GM18508 (cell line): ENCODE results near the gene JHY.

Source experiments
- ATAC-seq: cut with Tn5 transposase; IDR thresholded peaks from one replicate; pipeline ENCODE4 v1.9.1; 2021; ENCODE audit warnings: moderate number of reproducible peaks; ENCODE audit not compliant: insufficient read depth, unreplicated experiment

Gene JHY

GRCh38 chr11:123000721-123001120 lies 118.2 kb downstream of the JHY start:
- ATAC-seq: no peak

DNA sequence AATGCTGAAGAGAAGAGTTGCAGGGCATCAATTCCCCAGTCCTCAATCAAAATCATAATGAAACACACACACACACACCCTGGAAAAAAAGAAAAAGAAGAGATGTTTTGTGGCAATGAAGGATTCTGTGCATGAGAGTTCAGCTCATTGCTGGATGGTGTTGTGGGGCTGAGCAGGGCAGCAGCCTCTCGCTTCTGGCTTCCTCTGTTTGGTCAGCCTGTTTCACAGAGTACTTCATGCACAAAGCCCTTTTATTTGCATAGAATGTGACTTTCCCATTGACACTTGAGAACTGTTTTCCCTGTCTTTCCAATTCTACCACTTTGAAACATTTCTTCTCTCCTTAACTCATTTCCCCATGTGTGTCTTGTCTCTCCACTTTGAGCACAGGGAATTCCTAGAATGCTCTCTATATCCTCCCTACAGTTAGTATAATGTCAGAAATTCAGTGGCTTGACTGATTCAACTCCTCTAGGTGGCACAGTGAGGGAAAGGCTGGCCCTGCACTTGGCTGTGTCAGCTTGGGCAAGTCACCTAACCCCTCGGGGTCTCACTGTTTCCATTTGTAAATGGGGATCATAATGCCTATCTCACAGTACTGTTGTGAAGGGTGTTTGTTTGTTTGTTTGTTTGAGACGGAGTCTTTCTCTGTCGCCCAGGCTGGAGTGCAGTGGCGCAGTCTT lies 124.4 kb downstream of the JHY start:
- ATAC-seq: no peak
